HCT116 (cell line): ENCODE results near the gene GNGT2. TPM values are rescaled to one million over a fixed set of nuclear protein-coding genes. Genes with fewer than 3 reads are reported as not detected.

Experiments
- ATAC-seq: fragments of 200-7000 bp; cut with Tn5 transposase; 2 replicates; pipeline ENCODE4 v1.9.1; 2020; ENCODE audit warnings: mild to moderate bottlenecking, moderate library complexity
- BruUV-seq: library from RNA; stranded (reverse); fragments of 400-500 nt; replicated peaks from 2 replicates; lab custom pipeline; 2021; lab: Mats Ljungman, UMichigan
- CTCF ChIA-PET: fragments of 300-600 bp; sonication (Branson Sonifier 250); formaldehyde crosslinking; loops from one replicate; lab custom pipeline; 2021; ENCODE audit warnings: antibody characterized with exemption; lab: Charles Lee
- POLR2A ChIA-PET: fragments of 300-600, 350-600 bp; sonication (Branson Sonifier 250); formaldehyde crosslinking; loops from one replicate; lab custom pipeline; 2021; ENCODE audit warnings: antibody characterized with exemption; lab: Charles Lee
- RAD21 ChIA-PET, 2 experiments: fragments of 300-600 bp; sonication (Branson Sonifier 250); formaldehyde crosslinking; loops; one replicate each; lab custom pipeline; 2023; ENCODE audit warnings: low total read pairs in 2 of 2; ENCODE audit not compliant: uncharacterized antibody in 2 of 2, unreplicated experiment in 2 of 2, low non-redundant PET in 1 of 2; lab: Charles Lee
- DNase-seq: peaks from one replicate; pipeline ENCODE4 v3.0.0-alpha.2; 2010; ENCODE audit warnings: low read depth, low spot score
- H2AFZ ChIP-seq: fragments of 200-600 bp; shearing (Covaris generic), sonication (generic); 2 replicates; pipeline ENCODE4 v1.6.1; 2017; ENCODE audit warnings: low read depth, mixed run types, mixed read lengths, antibody characterized with exemption, low read length; ENCODE audit not compliant: poor library complexity, severe bottlenecking
- H3K27ac ChIP-seq: 2 replicates; pipeline ENCODE4 v1.5.1; 2012; ENCODE audit warnings: low read depth, low read length
- H3K27me3 ChIP-seq: fragments of 200-600 bp; sonication (generic); 2 replicates; pipeline ENCODE4 v1.6.1; 2016; ENCODE audit warnings: mixed run types, low read length, mixed read lengths; ENCODE audit not compliant: insufficient read depth
- H3K36me3 ChIP-seq, 2 experiments: fragments of 200-500 bp in 1 of 2; fragments of 200-600 bp in 1 of 2; sonication (Bioruptor generic) in 1 of 2; sonication (generic) in 1 of 2; 2 replicates each; pipeline versions ENCODE4 v1.5.1 to v1.6.1; 2014 to 2016; ENCODE audit warnings: low read length in 2 of 2, inconsistent platforms in 1 of 2, mixed read lengths in 1 of 2, mixed run types in 1 of 2; ENCODE audit not compliant: insufficient read depth in 2 of 2, control insufficient read depth in 1 of 2
- H3K4me1 ChIP-seq, 2 experiments: fragments of 200-600 bp in 1 of 2; sonication (generic) in 1 of 2; 2 replicates each; pipeline versions ENCODE4 v1.5.1 to v1.6.1; 2012 to 2017; ENCODE audit warnings: low read length in 2 of 2, inconsistent platforms in 1 of 2, mild to moderate bottlenecking in 1 of 2, mixed read lengths in 1 of 2, mixed run types in 1 of 2, moderate library complexity in 1 of 2; ENCODE audit not compliant: insufficient read depth in 2 of 2, control insufficient read depth in 1 of 2
- H3K4me2 ChIP-seq: fragments of 200-600 bp; sonication (generic); 2 replicates; pipeline ENCODE4 v1.6.1; 2017; ENCODE audit warnings: mixed run types, low read length, mixed read lengths
- H3K4me3 ChIP-seq, 2 experiments: fragments of 200-600 bp in 1 of 2; sonication (generic) in 1 of 2; replicated peaks in 1 of 2; 2 replicates each; pipeline ENCODE4 v1.5.1; 2011 to 2016; ENCODE audit warnings: low read length in 2 of 2, control low read depth in 1 of 2, low read depth in 1 of 2, mild to moderate bottlenecking in 1 of 2, mixed read lengths in 1 of 2, mixed run types in 1 of 2
- H3K79me2 ChIP-seq: fragments of 200-600 bp; sonication (generic); 2 replicates; pipeline ENCODE4 v1.6.1; 2017; ENCODE audit warnings: mild to moderate bottlenecking, mixed run types, low read length, moderate library complexity, mixed read lengths; ENCODE audit not compliant: insufficient read depth
- H3K9ac ChIP-seq: fragments of 200-600 bp; sonication (generic); 2 replicates; pipeline ENCODE4 v1.6.1; 2016; ENCODE audit warnings: low read length, mixed read lengths
- H3K9me2 ChIP-seq: fragments of 200-600 bp; sonication (generic), shearing (Covaris generic); 2 replicates; pipeline ENCODE4 v1.6.1; 2017; ENCODE audit warnings: mixed run types, mild to moderate bottlenecking, moderate library complexity; ENCODE audit not compliant: insufficient read depth
- H3K9me3 ChIP-seq, 2 experiments: fragments of 200-500 bp in 1 of 2; fragments of 200-600 bp in 1 of 2; sonication (Bioruptor generic) in 1 of 2; sonication (generic) in 1 of 2; 2 replicates each; pipeline ENCODE4 v1.6.1; 2014 to 2017; ENCODE audit warnings: low read length in 2 of 2, mixed read lengths in 2 of 2, inconsistent platforms in 1 of 2, low read depth in 1 of 2, mild to moderate bottlenecking in 1 of 2, mixed run types in 1 of 2, moderate library complexity in 1 of 2; ENCODE audit not compliant: control insufficient read depth in 1 of 2, insufficient read depth in 1 of 2
- H4K20me1 ChIP-seq: fragments of 200-600 bp; sonication (generic), shearing (Covaris generic); 2 replicates; pipeline ENCODE4 v1.6.1; 2017; ENCODE audit warnings: mixed run types, mild to moderate bottlenecking, moderate library complexity; ENCODE audit not compliant: insufficient read depth
- ATF3 ChIP-seq: IDR thresholded peaks from 2 replicates; pipeline ENCODE4 v1.6.1; 2012
- CEBPB ChIP-seq: IDR thresholded peaks from 2 replicates; pipeline ENCODE4 v1.6.1; 2012; ENCODE audit warnings: low read depth
- CTCF ChIP-seq, 3 experiments: fragments of 200-600 bp in 1 of 3; sonication (generic) in 1 of 3; IDR thresholded peaks in 2 of 3; conservative IDR thresholded peaks in 1 of 3; 2 replicates each; pipeline ENCODE4 v1.5.1; 2012 to 2017; ENCODE audit warnings: low read depth in 2 of 3, low read length in 2 of 3, antibody characterized with exemption in 1 of 3, borderline replicate concordance in 1 of 3, control low read depth in 1 of 3, mild to moderate bottlenecking in 1 of 3, mixed read lengths in 1 of 3, mixed run types in 1 of 3, moderate library complexity in 1 of 3; ENCODE audit not compliant: insufficient read depth in 1 of 3
- EGR1 ChIP-seq: IDR thresholded peaks from 2 replicates; pipeline ENCODE4 v1.6.1; 2012; ENCODE audit warnings: low read depth
- JUND ChIP-seq: IDR thresholded peaks from 2 replicates; pipeline ENCODE4 v1.6.1; 2012
- POLR2AphosphoS5 ChIP-seq: IDR thresholded peaks from 2 replicates; pipeline ENCODE4 v1.6.1; 2011; ENCODE audit warnings: mild to moderate bottlenecking, low read depth, low read length, moderate library complexity
- RAD21 ChIP-seq: IDR thresholded peaks from 2 replicates; pipeline ENCODE4 v1.6.1; 2012; ENCODE audit warnings: low read depth, mild to moderate bottlenecking
- SRF ChIP-seq: IDR thresholded peaks from 2 replicates; pipeline ENCODE4 v1.6.1; 2012; ENCODE audit warnings: low read depth
- TCF7L2 ChIP-seq: IDR thresholded peaks from 2 replicates; pipeline ENCODE4 v1.7.0; 2011; ENCODE audit warnings: borderline replicate concordance, inconsistent platforms; ENCODE audit not compliant: insufficient read depth, insufficient read length; ENCODE audit errors: extremely low read depth
- YY1 ChIP-seq: IDR thresholded peaks from 2 replicates; pipeline ENCODE4 v1.6.1; 2011; ENCODE audit warnings: low read length, low read depth, moderate library complexity, mild to moderate bottlenecking; ENCODE audit not compliant: insufficient replicate concordance; ENCODE audit errors: extremely low read depth
- intact Hi-C: fragments of 100-400 bp; cut with micrococcal nuclease; formaldehyde crosslinking; loops from 2 replicates; pipeline ENCODE4 v1.10.0; 2022
- total RNA-seq: library from RNA; stranded (reverse); gene quantifications from one replicate; pipeline ENCODE4 v1.2.1, GENCODE V29; 2021; ENCODE audit not compliant: unreplicated experiment

Gene GNGT2
- total RNA-seq, 1 experiment from 2014 or later = not detected

GRCh38 chr17:49224198-49224996 is 14.0 kb upstream of the GNGT2 start:
- Histone ChIP-seq H3K4me2 (no peak overlapping the region), H3K9ac (no peak overlapping the region), H3K9me2 (no peaks in the 10 kb centered on the region), H3K9me3 (no peaks in the 10 kb centered on the region), H2AFZ (no peak overlapping the region), H3K4me1 (peaks cover 2 to 22% of the 10 kb centered on the region in 2 experiments; a peak in 3 of 4 replicates), H3K27ac (no peak overlapping the region), H3K79me2 (no peaks in the 10 kb centered on the region), H3K4me3 (no peak overlapping the region), H3K36me3 (no peaks in the 10 kb centered on the region), H3K27me3 (no peaks in the 10 kb centered on the region), H4K20me1 (no peaks in the 10 kb centered on the region)
- ChIA-PET POLR2A (no interaction called here), RAD21 (no interaction called here), CTCF (interaction anchor here (4.2 kb wide), 1 partner anchor 66 kb away, joined by 25 read pairs; no protein-coding TSS in a partner anchor)
- TF ChIP-seq TCF7L2 (no peak), CEBPB (no peak), EGR1 (no peak), JUND (no peak), ATF3 (no peak), RAD21 (no peak), POLR2AphosphoS5 (no peak), CTCF (IDR thresholded peaks at IDR 0.05 in 2 of 3, conservative IDR thresholded peaks at IDR 0.05 in 1 of 3; ENCODE audit: borderline replicate concordance in 1 of 3, insufficient read depth in 1 of 3, low read depth in 2 of 3, low read length in 2 of 3) (no peak), YY1 (no peak), SRF (no peak)
- intact Hi-C loops = loop anchor here (10.0 kb wide), 1 partner anchor 270 kb away; no protein-coding TSS in a partner anchor
- DNase-seq = no peak
- BruUV-seq = no TSS peak
- ATAC-seq = no peak
